Panc1 (cell line): ENCODE measurements around the gene CHP1.

Source experiments
- CTCF ChIP-seq: fragments of 450-650 bp; IDR thresholded peaks from 2 replicates; pipeline ENCODE4 v1.5.1; 2017; ENCODE audit warnings: mild to moderate bottlenecking
- POLR2AphosphoS5 ChIP-seq: IDR thresholded peaks from 2 replicates; pipeline ENCODE4 v1.6.1; 2012; ENCODE audit warnings: mild to moderate bottlenecking, low read depth, low read length, moderate library complexity
- SIN3A ChIP-seq: IDR thresholded peaks from 2 replicates; pipeline ENCODE4 v1.6.1; 2012; ENCODE audit warnings: low read depth, mild to moderate bottlenecking, low read length, moderate library complexity, borderline replicate concordance; ENCODE audit not compliant: insufficient read depth

GRCh38 chr15:41251411-41251810 lies 20.3 kb downstream of the CHP1 start:
- no peak for TF ChIP-seq POLR2AphosphoS5
- no peak for TF ChIP-seq CTCF
- no peak for TF ChIP-seq SIN3A
